Subcutaneous adipose tissue (tissue), 4 donors: ENCODE results near the gene FAT4. TPM values are rescaled to one million over a fixed set of nuclear protein-coding genes. Genes with fewer than 3 reads are reported as not detected.

Experiments
- CTCF ChIP-seq: fragments of 450-650 bp; IDR thresholded peaks from one replicate; pipeline ENCODE4 v1.5.1; 2016; ENCODE audit warnings: low read depth, mild to moderate bottlenecking, control low read depth, antibody characterized with exemption, moderate library complexity
- total RNA-seq, 4 donors: library from RNA; depleted of rRNA; stranded (reverse); fragments of >200 nt; gene quantifications; one replicate each; pipeline ENCODE4 v1.1.0, GENCODE V29; 2016

Gene FAT4
- total RNA-seq, 4 donors from 2014 or later = 17.8 to 27.5 (median 21.8) TPM

GRCh38 chr4:125306533-125306932 is 8.2 kb upstream of the FAT4 start:
- no peak for TF ChIP-seq CTCF

DNA sequence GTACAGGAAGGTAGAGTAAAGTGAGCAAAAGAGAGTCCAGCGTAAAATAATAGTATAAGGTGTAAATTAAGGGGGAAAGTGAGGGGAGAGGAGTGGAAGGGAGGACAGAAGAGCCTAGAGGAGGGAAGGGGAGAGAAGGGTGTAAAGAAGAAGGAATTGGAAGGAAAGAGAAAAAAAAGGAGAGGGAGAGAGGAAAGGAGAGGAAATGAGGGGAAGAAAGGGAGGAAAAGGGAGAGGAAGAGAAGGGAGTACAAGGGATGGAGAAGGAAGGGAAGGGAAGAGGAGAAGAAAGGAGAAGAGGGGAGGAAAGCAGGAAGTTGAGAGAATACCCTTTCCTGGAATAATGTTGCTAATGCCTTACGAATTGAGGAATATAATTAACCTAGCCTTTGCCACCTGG is 3.3 kb upstream of the FAT4 start:
- TF ChIP-seq CTCF = no peak

DNA sequence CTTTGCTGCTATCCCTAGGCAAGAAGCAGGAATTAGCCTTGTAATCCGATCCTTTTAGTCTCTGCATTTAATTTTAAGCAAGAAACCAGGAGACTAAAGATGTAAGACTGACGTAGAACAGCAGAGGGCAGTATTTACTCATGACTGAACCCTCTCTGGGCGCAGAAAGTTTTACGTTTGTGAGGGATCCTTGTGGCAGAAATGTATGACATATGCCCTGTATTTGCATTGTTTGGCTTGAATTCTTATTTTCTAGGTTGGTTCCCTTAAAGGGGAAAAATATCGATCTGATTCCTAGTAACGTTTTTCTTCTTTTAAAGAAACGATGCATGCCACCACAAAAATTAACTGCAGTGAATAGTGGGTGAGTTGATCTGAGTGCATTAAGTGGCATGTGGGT is 1.3 kb upstream of the FAT4 start:
- no peak for TF ChIP-seq CTCF

DNA sequence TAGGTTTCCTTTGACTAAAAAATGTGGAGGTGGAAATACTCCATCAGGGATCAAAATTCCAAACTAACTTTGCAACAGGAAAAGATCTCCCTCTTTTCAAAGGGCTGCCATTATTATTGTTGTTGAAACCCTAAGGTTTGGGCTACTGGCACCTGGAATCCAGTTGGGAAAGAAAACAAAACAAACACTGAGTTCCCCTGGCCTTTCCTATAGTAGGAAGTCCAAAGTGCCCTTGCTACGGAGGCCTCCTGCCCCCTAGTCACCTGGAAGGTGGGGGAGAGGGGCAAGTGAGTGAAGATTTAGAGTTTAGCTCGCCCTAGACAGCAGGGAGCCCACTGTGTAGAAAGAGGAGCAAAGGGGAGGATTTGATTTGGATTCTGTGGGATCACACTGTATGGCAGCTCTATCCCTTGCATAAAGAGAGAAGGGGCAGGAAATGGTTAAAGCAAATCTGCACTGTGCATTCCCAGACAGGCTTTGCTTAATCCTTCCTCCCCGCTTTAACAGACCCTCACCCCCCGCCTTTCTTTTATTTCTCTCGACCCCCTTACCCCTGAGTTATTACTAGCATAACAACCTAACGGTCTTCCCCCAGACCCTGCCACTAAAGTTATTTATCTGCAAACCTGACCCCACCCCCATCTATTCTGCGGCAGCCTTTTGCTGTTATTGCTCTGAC is 627 bp upstream of the FAT4 start:
- TF ChIP-seq CTCF = no peak

DNA sequence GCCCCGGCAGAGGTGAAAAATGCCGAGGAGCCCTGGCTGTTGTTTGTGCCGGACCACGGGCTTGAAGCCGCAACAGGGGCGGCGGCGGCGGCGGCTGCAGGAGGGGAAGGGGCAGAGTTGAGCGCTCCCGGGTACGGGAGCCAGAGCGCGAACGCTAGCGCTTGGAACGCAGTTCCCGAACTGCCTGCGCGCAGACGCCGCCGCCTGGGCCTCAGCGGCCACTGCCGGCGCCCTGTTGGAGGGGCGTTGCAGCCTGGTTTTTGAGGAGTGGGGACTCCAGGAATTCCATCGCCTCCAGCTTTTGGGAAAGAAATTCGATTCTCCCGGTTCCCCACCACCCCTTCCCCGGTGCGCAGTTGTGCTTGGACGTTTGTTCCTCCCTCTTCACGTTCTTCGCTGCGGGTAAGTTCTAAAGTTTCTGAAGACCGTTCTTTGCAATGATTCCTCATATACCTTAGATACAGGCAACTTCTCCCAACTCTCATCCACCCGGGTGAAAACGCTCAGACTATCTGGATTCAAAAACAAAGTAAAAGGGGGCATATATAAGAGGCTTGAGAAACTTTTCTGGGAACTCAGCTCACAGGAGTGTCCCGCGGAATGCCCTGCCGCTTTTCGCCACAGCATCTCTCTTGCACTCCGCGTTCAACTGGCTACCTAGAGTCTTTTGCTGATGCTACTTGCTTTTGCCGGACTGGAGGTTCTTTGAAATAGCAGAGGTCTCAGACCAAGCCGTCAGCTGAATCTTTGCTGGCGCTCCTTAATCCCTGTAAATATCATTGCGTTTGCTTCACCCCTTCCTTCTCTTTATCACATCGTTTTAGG is 1.0 kb downstream of the FAT4 start:
- TF ChIP-seq CTCF = no peak

- no peak for TF ChIP-seq CTCF
Measured at GRCh38 chr4:125316401-125316790, 1.6 kb downstream of the FAT4 start.

DNA sequence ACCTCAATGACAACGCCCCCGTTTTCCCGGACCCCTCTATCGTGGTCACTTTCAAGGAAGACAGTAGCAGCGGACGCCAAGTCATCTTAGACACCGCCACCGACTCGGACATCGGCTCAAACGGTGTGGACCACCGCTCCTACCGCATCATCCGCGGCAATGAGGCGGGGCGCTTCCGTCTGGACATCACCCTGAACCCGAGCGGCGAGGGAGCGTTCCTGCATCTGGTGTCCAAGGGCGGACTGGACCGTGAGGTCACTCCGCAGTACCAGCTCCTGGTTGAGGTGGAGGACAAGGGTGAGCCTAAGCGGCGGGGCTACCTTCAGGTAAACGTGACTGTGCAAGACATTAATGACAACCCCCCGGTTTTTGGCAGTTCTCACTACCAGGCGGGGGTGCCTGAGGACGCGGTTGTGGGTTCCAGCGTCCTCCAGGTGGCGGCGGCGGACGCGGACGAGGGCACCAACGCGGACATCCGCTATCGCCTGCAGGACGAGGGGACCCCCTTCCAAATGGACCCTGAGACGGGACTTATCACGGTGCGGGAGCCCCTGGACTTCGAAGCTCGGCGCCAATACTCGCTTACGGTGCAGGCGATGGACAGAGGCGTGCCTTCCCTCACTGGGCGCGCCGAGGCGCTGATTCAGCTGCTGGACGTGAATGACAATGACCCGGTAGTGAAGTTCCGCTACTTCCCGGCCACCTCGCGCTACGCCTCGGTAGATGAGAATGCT is 2.2 kb downstream of the FAT4 start:
- no peak for TF ChIP-seq CTCF
